ENCODE results near the gene PKP1.

The PKP1 gene

DNA sequence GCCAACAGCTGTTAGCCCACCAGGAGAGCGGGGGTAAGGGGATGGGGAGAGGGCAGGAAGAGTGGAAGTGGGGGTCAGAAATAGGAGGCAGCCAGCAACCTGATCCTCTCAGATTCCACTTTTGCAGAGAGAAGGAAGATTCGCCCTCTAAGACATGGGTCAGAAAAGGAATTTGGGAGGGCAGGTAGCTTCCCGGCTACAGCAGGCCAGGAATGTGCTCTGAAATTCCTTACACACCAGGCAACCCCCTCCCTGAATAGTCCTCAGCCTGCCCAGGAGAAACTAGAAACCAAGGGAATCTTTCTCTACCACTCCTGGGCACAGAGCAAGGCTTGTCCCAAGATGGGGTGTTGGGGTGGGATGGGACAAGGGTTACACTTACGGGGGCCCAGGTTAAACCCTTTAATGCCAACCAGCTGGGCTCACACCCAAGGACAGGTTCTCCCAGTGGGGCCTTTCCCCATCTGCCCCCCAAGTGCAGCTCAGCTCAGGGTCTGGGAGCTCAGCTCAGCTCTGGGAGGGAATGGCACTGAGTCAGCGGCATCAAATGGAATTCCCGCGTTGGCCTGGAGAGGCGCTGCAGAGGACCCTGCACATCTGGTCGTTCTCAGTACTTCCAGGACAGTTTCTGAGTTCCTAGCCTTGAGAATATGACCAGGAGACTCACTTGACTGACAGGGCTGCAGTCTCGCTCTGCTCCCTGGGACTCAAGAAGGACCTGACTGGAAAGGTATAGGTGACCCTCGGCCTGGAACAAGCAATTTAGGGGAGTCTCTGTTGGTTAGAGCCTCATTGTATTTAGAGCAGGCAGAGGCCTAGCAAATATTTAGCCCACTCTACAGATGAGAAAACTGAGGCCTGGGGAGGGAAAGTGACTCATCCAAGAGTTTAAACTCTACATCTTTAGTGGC lies 93.4 kb downstream of the PKP1 start:
- no peak for DNase-seq

DNA sequence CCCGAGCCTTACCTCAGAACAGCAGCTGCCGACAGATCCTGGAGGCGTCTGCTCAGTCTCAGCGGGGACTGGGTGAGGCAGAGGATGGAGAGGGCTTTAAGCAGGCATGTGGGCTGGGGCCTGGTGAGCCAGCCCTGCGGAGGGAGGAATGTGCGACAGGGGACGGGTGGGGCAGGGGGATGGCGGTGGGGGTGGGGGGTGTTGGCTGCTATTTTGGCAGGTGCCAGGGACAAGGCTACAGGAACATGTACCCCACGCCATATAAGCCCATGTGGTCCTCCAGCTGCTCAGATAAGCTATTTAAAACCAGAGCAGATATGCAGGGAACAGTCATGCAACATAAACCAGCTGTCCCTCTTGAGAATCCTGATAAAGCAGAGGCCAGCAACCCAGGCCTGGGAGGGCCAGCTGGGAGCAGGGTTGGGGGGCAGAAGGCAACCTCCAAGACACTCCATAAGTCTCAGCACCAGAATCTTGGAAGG lies 94.3 kb downstream of the PKP1 start, which contains the start of gene TNNT2:
Gene TNNT2, minus strand, starts transcription at position 70 of the 482 bp plus-strand sequence. CDS start 4,426 bp downstream, outside the sequence.
- no peak for DNase-seq

DNA sequence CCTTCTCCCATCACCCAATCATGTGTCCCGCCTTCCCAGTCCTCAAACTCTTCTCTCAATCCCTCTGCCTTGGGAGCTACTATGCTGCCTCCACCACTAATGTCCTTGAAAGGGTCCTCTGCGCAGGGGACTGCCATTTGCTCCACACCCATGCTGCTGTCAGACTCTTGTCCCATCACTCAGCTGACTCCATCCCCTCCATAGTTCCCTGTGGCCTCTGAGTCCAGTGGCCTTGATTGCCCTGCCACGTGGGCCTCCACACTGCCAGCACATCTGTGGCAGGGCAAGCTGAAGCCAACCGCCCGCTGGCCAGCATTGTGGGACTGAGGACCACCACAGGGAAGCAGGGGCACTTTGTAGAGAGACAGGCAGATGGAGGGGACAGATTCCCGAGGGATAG lies 95.5 kb downstream of the PKP1 start:
- DNase-seq = no peak

DNA sequence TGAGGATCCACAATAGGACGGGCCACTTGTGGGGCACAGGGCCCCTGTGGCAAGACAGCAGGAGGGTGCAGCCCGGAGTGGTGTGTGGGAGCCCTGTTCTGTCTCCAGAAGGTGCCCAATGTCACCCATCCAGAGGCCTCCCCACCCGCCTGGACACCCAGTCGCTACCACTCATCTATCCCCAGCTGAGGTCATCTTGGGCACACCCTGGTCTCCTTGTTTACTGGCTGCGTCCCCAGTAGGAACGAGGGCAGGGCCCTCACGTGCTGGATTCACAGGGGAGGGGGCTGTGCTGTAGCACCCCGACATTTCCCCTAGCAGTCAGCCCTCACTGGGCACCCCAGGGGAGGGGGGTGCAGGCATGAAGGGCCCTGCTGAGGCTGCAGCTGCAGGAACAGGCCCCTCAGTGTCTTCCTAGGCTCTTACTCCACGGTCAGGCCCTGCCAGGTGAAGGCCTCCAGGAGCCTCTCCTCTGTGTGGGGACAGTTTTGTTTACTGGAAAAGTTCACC lies 96.5 kb downstream of the PKP1 start:
- DNase-seq = no peak

- DNase-seq = no peak
These were observed 97.8 kb downstream of the PKP1 start for GRCh38 chr1:201381130-201381529.

All from activated gamma-delta T cell treated with Interleukin-2 at 50 U/mL for 16 hours (primary cell).